GM20000 (cell line): Measurements from ENCODE around the gene ZNHIT6.

Experiments used
- DNase-seq: peaks from one replicate; pipeline ENCODE4 v3.0.0; 2012; ENCODE audit warnings: low spot score
- TF ChIP-seq, protein P1 (sequence below): IDR thresholded peaks from 2 replicates; pipeline ENCODE4 v1.5.1; 2012; ENCODE audit warnings: mild to moderate bottlenecking, control low read depth; ENCODE audit errors: extremely low read depth, missing control alignments

ZNHIT6 gene

DNA sequence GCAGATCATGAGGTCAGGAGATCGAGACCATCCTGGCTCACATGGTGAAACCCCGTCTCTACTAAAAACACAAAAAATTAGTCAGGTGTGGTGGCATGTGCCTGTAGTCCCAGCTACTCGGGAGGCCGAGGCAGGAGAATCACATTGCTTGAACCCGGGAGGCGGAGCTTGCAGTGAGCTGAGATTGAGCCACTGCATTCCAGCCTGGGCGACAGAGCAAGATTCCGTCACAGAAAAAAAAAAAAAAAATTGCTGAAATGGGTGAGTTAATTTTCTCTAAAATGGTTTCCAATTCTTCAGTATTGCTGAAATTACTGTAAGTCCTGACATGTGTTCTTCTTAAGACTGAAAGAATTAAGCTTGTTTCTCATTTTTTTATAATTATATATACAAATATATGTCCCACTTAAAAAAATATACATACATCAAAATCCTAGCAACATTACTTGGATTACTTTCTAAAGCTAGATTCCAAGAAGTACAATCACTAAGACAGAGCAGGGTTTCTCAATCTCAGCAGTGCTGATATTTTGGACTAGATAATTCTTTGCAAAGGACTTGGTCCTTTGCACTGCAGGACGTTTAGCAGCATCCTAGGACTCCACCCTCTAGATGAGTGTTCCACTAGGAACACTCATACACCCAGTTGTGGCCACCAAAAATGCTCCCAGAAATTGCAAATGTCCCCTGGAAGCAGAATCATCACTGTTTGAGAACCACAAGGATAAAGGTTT lies 24.8 kb downstream of the ZNHIT6 start:
- TF ChIP-seq, protein P1, sequence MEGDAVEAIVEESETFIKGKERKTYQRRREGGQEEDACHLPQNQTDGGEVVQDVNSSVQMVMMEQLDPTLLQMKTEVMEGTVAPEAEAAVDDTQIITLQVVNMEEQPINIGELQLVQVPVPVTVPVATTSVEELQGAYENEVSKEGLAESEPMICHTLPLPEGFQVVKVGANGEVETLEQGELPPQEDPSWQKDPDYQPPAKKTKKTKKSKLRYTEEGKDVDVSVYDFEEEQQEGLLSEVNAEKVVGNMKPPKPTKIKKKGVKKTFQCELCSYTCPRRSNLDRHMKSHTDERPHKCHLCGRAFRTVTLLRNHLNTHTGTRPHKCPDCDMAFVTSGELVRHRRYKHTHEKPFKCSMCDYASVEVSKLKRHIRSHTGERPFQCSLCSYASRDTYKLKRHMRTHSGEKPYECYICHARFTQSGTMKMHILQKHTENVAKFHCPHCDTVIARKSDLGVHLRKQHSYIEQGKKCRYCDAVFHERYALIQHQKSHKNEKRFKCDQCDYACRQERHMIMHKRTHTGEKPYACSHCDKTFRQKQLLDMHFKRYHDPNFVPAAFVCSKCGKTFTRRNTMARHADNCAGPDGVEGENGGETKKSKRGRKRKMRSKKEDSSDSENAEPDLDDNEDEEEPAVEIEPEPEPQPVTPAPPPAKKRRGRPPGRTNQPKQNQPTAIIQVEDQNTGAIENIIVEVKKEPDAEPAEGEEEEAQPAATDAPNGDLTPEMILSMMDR: no peak
- no peak for DNase-seq

DNA sequence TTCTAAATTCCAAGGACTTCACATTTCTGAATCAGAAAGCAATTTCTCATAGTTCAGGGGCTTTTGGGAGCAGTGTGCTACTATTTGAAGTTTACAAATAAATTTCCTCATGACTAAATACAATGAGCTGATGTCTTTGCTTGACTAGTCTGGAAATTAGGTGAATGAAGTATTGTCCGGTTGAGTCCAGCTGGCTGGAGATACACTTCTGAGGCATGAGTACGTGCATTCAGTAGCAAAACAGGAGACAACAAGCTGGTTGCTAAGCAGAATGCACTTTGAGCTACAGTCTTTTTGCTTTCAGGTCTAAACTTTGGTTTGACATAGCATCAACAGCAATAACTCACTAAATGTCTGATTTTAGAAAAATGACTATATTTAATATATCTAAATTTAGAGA lies 27.1 kb downstream of the ZNHIT6 start:
- TF ChIP-seq, protein P1: no peak
- DNase-seq: no peak

DNA sequence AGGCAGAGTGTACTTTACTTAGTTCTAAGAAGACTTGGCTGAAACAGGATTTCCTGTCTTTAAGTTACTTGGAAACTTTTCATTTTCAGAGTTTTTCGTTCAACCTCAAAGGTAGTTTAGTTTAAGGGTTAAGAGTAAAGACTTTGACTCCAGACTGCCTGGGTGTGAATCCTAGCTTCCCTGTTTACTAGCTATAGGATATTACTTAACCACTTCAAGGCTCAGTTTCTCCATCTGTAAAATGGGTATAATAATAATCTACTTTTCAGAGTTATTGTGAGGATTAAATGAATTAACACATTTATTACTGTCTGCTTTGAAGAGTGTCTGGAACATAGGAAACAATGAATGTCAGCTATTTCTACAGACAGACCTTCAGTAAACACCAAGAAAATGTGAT lies 30.0 kb downstream of the ZNHIT6 start:
- no peak for DNase-seq
- TF ChIP-seq, protein P1: no peak

DNA sequence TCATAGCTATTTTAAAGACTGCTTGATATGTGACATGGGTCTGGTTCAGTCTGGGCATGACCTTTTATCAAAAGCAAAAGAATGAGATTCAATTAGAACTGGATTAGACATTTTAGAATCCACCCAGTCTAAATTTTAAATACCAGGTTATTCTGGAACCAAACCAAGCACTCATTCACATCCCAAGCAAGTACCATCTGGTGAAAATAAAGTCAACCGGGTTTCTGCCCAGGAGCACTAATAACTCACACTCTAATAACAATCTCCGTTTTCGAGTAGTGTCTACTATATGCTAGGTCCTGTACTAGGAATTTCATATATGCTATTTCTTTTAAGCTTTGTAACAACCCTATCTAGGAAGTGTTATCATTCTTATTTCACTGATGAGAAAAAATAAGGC lies 30.6 kb downstream of the ZNHIT6 start:
- TF ChIP-seq, protein P1: no peak
- no peak for DNase-seq

- DNase-seq: no peak
- TF ChIP-seq, protein P1: no peak
These were observed 36.1 kb downstream of the ZNHIT6 start for GRCh38 chr1:85672031-85672660.

- no peak for DNase-seq
- TF ChIP-seq, protein P1: no peak
These were observed 42.3 kb downstream of the ZNHIT6 start for GRCh38 chr1:85665932-85666331.

- no peak for DNase-seq
- TF ChIP-seq, protein P1: no peak
These were observed 44.9 kb downstream of the ZNHIT6 start for GRCh38 chr1:85663382-85663781.
